GM13976 (cell line): ENCODE data around the gene ZNF555.

Experiments used
- DNase-seq: peaks from one replicate; pipeline ENCODE4 v3.0.0; 2012; ENCODE audit warnings: low spot score
- CTCF ChIP-seq: IDR thresholded peaks from 2 replicates; pipeline ENCODE4 v1.5.1; 2012; ENCODE audit warnings: borderline replicate concordance, mild to moderate bottlenecking; ENCODE audit not compliant: insufficient read depth; ENCODE audit errors: extremely low read depth, missing control alignments, control extremely low read depth
- in situ Hi-C: fragments of 300-500 bp; cut with MboI; formaldehyde crosslinking; loops from one replicate; pipeline ENCODE4 v1.12.0; 2022; ENCODE audit warnings: low sequenced_read_pairs, mixed read lengths, inconsistent platforms; ENCODE audit not compliant: unreplicated experiment

The ZNF555 gene

GRCh38 chr19:2906631-2907195, 65.4 kb downstream of the ZNF555 start:
- DNase-seq, result no peak
- in situ Hi-C loops, result no loop called here
- TF ChIP-seq CTCF, result no peak
